Tibial nerve (tissue), 4 donors: ENCODE measurements around the gene CD74. TPM values are rescaled to one million over a fixed set of nuclear protein-coding genes. Genes with fewer than 3 reads are reported as not detected.

Source experiments
- DNase-seq, 2 donors: peaks; one replicate each; pipeline ENCODE4 v3.0.0-alpha.2; 2019; ENCODE audit warnings: low spot score in 2 of 2
- H3K27ac ChIP-seq, 4 donors: fragments of 200-600 bp; sonication (generic) in 3 of 4; one replicate each; pipeline ENCODE4 v1.5.1; 2017 to 2019; ENCODE audit warnings: mild to moderate bottlenecking in 1 of 4
- H3K27me3 ChIP-seq, 2 donors: fragments of 200-600 bp; sonication (generic) in 1 of 2; one replicate each; pipeline versions ENCODE4 v1.5.1 to v1.6.0; 2017 to 2019
- H3K36me3 ChIP-seq, 3 donors: fragments of 200-600 bp; sonication (generic); one replicate each; pipeline ENCODE4 v1.5.1; 2018 to 2019
- H3K4me1 ChIP-seq, 4 donors: fragments of 200-600 bp; sonication (generic) in 3 of 4; one replicate each; pipeline ENCODE4 v1.5.1; 2017 to 2019
- H3K4me3 ChIP-seq, 4 donors: fragments of 200-600 bp; sonication (generic) in 3 of 4; one replicate each; pipeline ENCODE4 v1.5.1; 2017 to 2019; ENCODE audit warnings: mild to moderate bottlenecking in 1 of 4, moderate library complexity in 1 of 4
- H3K9me3 ChIP-seq, 4 donors: fragments of 200-600 bp; sonication (generic) in 3 of 4; one replicate each; pipeline ENCODE4 v1.5.1; 2017 to 2019
- EP300 ChIP-seq, 2 donors: sonication (generic); formaldehyde crosslinking; IDR thresholded peaks; one replicate each; pipeline ENCODE4 v1.6.1; 2017; ENCODE audit warnings: antibody characterized with exemption in 2 of 2, mild to moderate bottlenecking in 1 of 2
- POLR2A ChIP-seq, 2 donors: fragments of 450-650 bp; IDR thresholded peaks; one replicate each; pipeline ENCODE4 v1.6.1; 2017; ENCODE audit warnings: antibody characterized with exemption in 2 of 2, mild to moderate bottlenecking in 2 of 2, moderate library complexity in 2 of 2
- WGBS, 2 donors: methylation state at CpG; one replicate each; pipeline ENCODE4 v1.1.5; 2018; 5-methylcytosine and 5-hydroxymethylcytosine counted together
- total RNA-seq, 4 donors: library from RNA; depleted of rRNA; stranded (reverse); fragments of >200 nt; gene quantifications; one replicate each; pipeline ENCODE4 v1.1.0, GENCODE V29; 2016
- TF ChIP-seq, protein P1 (sequence below), 5 experiments: fragments of 200-600 bp in 3 of 5; fragments of 450-650 bp in 2 of 5; sonication (generic) in 3 of 5; IDR thresholded peaks; one replicate each; pipeline ENCODE4 v1.5.1; 2016 to 2019; ENCODE audit warnings: antibody characterized with exemption in 5 of 5, mild to moderate bottlenecking in 3 of 5, moderate library complexity in 2 of 5

Gene CD74
- total RNA-seq, 4 donors from 2014 or later: 309 to 1,049 (median 557) TPM

DNA sequence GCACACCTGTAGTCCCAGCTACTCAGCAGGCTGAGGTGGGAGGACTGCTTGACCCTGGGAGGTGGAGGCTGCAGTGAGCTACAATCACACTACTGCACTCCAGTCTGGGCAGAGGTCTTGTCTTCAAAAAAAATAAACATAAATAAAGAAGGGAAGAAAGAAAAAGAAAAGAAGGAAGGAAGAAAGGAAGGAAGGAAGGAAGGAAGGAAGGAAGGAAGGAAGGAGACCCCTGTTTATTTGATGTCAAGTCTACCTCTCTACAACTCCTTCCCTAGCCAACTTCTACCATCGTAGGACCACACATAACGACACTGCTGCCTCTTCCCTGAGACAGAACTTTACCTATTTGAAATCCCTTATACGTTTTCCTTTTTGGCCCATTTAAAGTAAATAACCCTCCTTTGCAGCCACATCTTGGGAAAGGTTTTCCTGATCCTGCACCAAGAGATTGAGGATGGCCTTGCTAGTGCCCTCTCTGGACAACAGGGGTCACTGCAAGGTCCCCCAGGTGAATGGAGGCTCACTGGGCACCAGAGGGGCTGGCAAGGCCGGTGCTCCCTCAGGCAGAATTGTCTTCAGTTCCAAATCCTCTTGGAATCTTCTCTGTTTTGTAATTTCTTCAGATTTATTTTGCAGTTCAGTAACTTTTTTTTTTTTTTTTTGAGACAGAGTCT, 26.3 kb upstream of the CD74 start:
- no peaks in the 10 kb centered on the region for H3K9me3 ChIP-seq
- WGBS, 2 donors: 51 to 55% methylated on average over 4 of the region's 4 CpGs
- peaks cover 0 to 29% (median 6%) of the 10 kb centered on the region in 3 donors for H3K36me3 ChIP-seq
- DNase-seq: no peak
- no peak overlapping the region for H3K27ac ChIP-seq
- H3K27me3 ChIP-seq: no peaks in the 10 kb centered on the region
- no peak overlapping the region for H3K4me3 ChIP-seq
- TF ChIP-seq, protein P1, sequence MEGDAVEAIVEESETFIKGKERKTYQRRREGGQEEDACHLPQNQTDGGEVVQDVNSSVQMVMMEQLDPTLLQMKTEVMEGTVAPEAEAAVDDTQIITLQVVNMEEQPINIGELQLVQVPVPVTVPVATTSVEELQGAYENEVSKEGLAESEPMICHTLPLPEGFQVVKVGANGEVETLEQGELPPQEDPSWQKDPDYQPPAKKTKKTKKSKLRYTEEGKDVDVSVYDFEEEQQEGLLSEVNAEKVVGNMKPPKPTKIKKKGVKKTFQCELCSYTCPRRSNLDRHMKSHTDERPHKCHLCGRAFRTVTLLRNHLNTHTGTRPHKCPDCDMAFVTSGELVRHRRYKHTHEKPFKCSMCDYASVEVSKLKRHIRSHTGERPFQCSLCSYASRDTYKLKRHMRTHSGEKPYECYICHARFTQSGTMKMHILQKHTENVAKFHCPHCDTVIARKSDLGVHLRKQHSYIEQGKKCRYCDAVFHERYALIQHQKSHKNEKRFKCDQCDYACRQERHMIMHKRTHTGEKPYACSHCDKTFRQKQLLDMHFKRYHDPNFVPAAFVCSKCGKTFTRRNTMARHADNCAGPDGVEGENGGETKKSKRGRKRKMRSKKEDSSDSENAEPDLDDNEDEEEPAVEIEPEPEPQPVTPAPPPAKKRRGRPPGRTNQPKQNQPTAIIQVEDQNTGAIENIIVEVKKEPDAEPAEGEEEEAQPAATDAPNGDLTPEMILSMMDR (IDR thresholded peaks at IDR 0.05): peak in 4 of 5 experiments; percentile 20 to 40 (median 22)
- TF ChIP-seq EP300 (IDR thresholded peaks at IDR 0.05): no peak
- H3K4me1 ChIP-seq: peaks cover 0 to 10% (median 3%) of the 10 kb centered on the region in 4 donors

DNA sequence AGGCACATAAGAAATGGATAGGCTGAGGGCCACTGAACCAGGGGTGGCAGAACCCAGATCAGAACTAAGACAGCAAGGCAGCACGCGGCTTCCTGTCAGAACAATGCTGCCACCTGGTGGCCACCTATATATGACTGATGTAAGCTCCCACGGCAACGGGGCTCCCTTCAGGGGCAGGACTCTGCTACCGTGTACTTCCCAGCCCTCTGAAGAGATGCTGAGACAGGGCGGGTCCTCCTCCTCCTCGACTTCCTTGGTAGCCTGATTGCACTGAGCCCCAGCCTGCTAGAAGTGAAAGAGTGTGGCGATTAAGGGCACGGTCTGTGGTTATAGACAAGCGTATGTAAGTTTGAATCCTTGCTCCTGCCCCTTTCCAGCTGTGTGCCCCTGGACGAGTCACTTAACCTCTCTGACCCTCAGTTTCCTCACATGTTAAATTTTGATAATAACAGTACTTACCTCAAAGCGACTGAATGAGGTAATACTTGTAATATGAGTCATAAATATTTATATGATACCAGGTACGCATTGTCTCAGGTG, 23.5 kb upstream of the CD74 start:
- no peaks in the 10 kb centered on the region for H3K9me3 ChIP-seq
- peaks cover 0 to 6% (median 2%) of the 10 kb centered on the region in 4 donors for H3K4me1 ChIP-seq
- H3K27ac ChIP-seq: no peak overlapping the region
- H3K36me3 ChIP-seq: peaks cover 0 to under 1% (median 0%) of the 10 kb centered on the region in 3 donors
- TF ChIP-seq EP300 (IDR thresholded peaks at IDR 0.05): no peak
- TF ChIP-seq, protein P1 (IDR thresholded peaks at IDR 0.05): peak; percentile 77 to 92 (median 88)
- 17 to 18% methylated on average over 13 of the region's 13 CpGs for WGBS, 2 donors
- H3K4me3 ChIP-seq: no peak overlapping the region
- H3K27me3 ChIP-seq: no peaks in the 10 kb centered on the region
- DNase-seq: peak; percentile 92 to 99

DNA sequence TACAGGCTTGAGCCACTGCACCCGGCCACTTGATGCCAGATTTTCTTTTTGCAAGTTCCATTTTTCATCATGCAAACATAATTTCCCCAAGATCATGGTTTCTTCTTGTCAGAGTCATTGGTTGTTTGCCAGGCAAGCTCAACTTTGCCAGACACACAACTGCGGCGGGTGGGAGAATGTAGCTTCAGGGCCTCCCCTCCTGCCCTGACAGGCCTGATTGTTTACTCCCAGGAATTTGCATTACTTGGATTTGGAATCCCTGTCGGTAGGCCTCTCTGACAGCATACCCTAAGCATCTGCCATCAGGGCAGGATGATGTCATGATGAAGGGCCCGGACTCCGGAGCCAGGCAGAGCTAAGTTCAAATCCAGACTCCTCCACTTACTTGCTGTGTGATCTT, 21.8 kb upstream of the CD74 start:
- no peak overlapping the region for H3K4me3 ChIP-seq
- WGBS, 2 donors: 40 to 55% methylated on average over 4 of the region's 6 CpGs
- peaks cover 0 to 6% (median 2%) of the 10 kb centered on the region in 4 donors for H3K4me1 ChIP-seq
- no peaks in the 10 kb centered on the region for H3K36me3 ChIP-seq
- H3K27me3 ChIP-seq: no peaks in the 10 kb centered on the region
- no peaks in the 10 kb centered on the region for H3K9me3 ChIP-seq
- TF ChIP-seq POLR2A (IDR thresholded peaks at IDR 0.05): no peak
- no peak for TF ChIP-seq EP300 (IDR thresholded peaks at IDR 0.05)
- TF ChIP-seq, protein P1 (IDR thresholded peaks at IDR 0.05): no peak
- H3K27ac ChIP-seq: no peak overlapping the region
- DNase-seq: no peak

DNA sequence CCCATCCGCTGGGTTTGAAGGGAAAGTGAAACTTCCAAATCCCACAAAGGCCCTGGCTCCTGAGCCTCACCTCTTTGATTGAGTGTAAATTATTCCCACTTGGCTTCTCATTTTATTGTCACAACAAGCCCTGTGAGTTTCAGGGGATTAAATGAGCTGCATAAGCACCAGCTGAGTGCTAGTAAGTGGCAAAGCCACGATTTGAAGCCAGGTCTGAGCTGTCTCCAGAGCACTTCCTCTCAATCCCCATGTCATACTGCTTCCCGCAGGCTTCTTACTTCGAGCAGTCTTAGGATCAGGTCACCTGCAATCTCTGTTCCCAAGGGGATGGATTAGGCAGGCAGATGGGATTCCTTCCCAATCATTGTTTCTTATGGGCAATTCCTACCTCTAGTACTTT, 18.9 kb upstream of the CD74 start:
- Histone ChIP-seq H3K9me3 (no peaks in the 10 kb centered on the region), H3K4me1 (peaks cover 0 to 18% (median 9%) of the 10 kb centered on the region in 4 donors), H3K27ac (no peak overlapping the region), H3K4me3 (no peak overlapping the region), H3K36me3 (no peaks in the 10 kb centered on the region), H3K27me3 (no peaks in the 10 kb centered on the region)
- TF ChIP-seq, protein P1 (IDR thresholded peaks at IDR 0.05): no peak
- TF ChIP-seq EP300 (IDR thresholded peaks at IDR 0.05): no peak
- TF ChIP-seq POLR2A (IDR thresholded peaks at IDR 0.05): no peak
- no peak for DNase-seq
- 50 to 62% methylated on average over 4 of the region's 4 CpGs for WGBS, 2 donors

DNA sequence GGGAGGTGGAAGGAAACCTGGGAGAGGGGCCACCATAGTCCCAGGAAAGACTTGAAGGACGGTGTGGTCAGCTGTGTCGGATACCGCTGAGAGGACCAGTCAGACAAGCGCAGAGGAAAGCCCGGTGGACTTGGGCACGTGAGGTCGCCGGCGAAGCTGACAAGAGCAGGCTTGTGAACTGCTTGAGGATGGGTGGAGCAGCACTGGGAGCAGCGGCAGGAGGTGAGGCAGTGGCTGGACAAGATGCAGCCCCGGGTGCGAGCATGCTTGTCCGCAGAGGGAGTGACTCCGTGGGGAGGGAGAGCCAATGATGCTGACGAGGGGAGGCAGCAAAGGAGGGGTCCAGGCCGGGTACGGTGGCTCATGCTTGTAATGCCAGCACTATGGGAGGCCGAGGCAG, 18.3 kb upstream of the CD74 start:
- peaks cover 0 to 15% (median 8%) of the 10 kb centered on the region in 4 donors for H3K4me1 ChIP-seq
- H3K36me3 ChIP-seq: no peaks in the 10 kb centered on the region
- H3K27ac ChIP-seq: no peak overlapping the region
- H3K9me3 ChIP-seq: no peaks in the 10 kb centered on the region
- no peak for TF ChIP-seq EP300 (IDR thresholded peaks at IDR 0.05)
- no peak for TF ChIP-seq POLR2A (IDR thresholded peaks at IDR 0.05)
- TF ChIP-seq, protein P1 (IDR thresholded peaks at IDR 0.05): no peak
- H3K4me3 ChIP-seq: no peak overlapping the region
- WGBS, 2 donors: 85% methylated on average over 18 of the region's 18 CpGs
- no peak for DNase-seq
- no peaks in the 10 kb centered on the region for H3K27me3 ChIP-seq
